Dedifferentiated amniotic fluid mesenchymal stem cell (primary cell): ENCODE data around the gene CAMKMT.

Source experiments
- DNase-seq: peaks from one replicate; pipeline ENCODE4 v3.0.0-alpha.2; 2016; ENCODE audit errors: extremely low spot score

The CAMKMT gene

GRCh38 chr2:44361330-44362206, at the start of gene CAMKMT, which contains the start of gene PREPL:
Gene CAMKMT, plus strand, starts transcription at chr2:44361947.
Gene PREPL, minus strand, starts transcription at chr2:44361494. Its CDS starts 15,152 bp downstream, at chr2:44346342.
- peak; percentile 99 for DNase-seq

GRCh38 chr2:44314362-44314761, 47.4 kb upstream of the CAMKMT start:
- DNase-seq: no peak

- no peak for DNase-seq
These were observed 45.8 kb upstream of the CAMKMT start for GRCh38 chr2:44315945-44316344.

GRCh38 chr2:44320832-44321231, 40.9 kb upstream of the CAMKMT start:
- no peak for DNase-seq

GRCh38 chr2:44321360-44321759, 40.4 kb upstream of the CAMKMT start:
- no peak for DNase-seq

GRCh38 chr2:44324971-44325426, 36.7 kb upstream of the CAMKMT start:
- DNase-seq: peak; percentile 64

GRCh38 chr2:44325897-44326296, 35.9 kb upstream of the CAMKMT start:
- no peak for DNase-seq

GRCh38 chr2:44326548-44327264, 35.0 kb upstream of the CAMKMT start:
- no peak for DNase-seq

GRCh38 chr2:44328750-44329149, 33.0 kb upstream of the CAMKMT start:
- DNase-seq: no peak

GRCh38 chr2:44329343-44329742, 32.4 kb upstream of the CAMKMT start:
- DNase-seq: no peak

- DNase-seq: no peak
These were observed 30.9 kb upstream of the CAMKMT start for GRCh38 chr2:44330801-44331200.

GRCh38 chr2:44333994-44334393, 27.8 kb upstream of the CAMKMT start:
- DNase-seq: no peak

- DNase-seq: no peak
These were observed 25.8 kb upstream of the CAMKMT start for GRCh38 chr2:44335806-44336538.

GRCh38 chr2:44342854-44343253, 18.9 kb upstream of the CAMKMT start:
- no peak for DNase-seq

- DNase-seq: no peak
These were observed 14.2 kb upstream of the CAMKMT start for GRCh38 chr2:44347526-44347925.

GRCh38 chr2:44348400-44348799, 13.3 kb upstream of the CAMKMT start:
- DNase-seq: peak; percentile 77

- no peak for DNase-seq
These were observed 12.2 kb upstream of the CAMKMT start for GRCh38 chr2:44349506-44349905.

GRCh38 chr2:44351088-44351487, 10.7 kb upstream of the CAMKMT start:
- peak; percentile 69 for DNase-seq

- DNase-seq: no peak
These were observed 10.1 kb upstream of the CAMKMT start for GRCh38 chr2:44351676-44352075.

GRCh38 chr2:44352510-44352909, 9.2 kb upstream of the CAMKMT start:
- no peak for DNase-seq

GRCh38 chr2:44354761-44355160, 7.0 kb upstream of the CAMKMT start:
- DNase-seq: no peak

GRCh38 chr2:44358503-44358902, 3.2 kb upstream of the CAMKMT start:
- DNase-seq: no peak
